HepG2 (cell line): Measurements from ENCODE around the gene SECISBP2L. TPM values are rescaled to one million over a fixed set of nuclear protein-coding genes. Genes with fewer than 3 reads are reported as not detected.

Source experiments
- CBX5 ChIP-seq: sonication (generic); formaldehyde crosslinking; IDR thresholded peaks from 2 replicates; pipeline ENCODE4 v1.4.0; 2020; ENCODE audit warnings: missing genetic modification reagents, borderline replicate concordance
- CCAR2 ChIP-seq: fragments of 200-400 bp; formaldehyde crosslinking; optimal IDR thresholded peaks from 2 replicates; pipeline ENCODE3; 2018; ENCODE audit warnings: low read depth, mild to moderate bottlenecking, low read length, moderate library complexity
- CEBPB ChIP-seq: IDR thresholded peaks from 2 replicates; pipeline ENCODE4 v1.6.1; 2011; ENCODE audit warnings: low read depth, low read length, improper control_type of control experiment, borderline replicate concordance
- FOXK2 ChIP-seq: fragments of 450-650 bp; IDR thresholded peaks from 2 replicates; pipeline ENCODE4 v1.6.1; 2016
- FOXO1 ChIP-seq: sonication (generic); formaldehyde crosslinking; IDR thresholded peaks from 2 replicates; pipeline ENCODE4 v1.4.0; 2020; ENCODE audit warnings: missing genetic modification reagents
- HDAC1 ChIP-seq: sonication (generic); formaldehyde crosslinking; IDR thresholded peaks from 2 replicates; pipeline ENCODE4 v1.5.1; 2020; ENCODE audit warnings: mild to moderate bottlenecking, missing genetic modification reagents
- KDM6A ChIP-seq: IDR thresholded peaks from 2 replicates; pipeline ENCODE4 v1.6.1; 2016; ENCODE audit warnings: low read depth
- NAIF1 ChIP-seq: sonication (generic); formaldehyde crosslinking; IDR thresholded peaks from 2 replicates; pipeline ENCODE4 v1.5.0; 2020; ENCODE audit warnings: mild to moderate bottlenecking, missing genetic modification reagents, borderline replicate concordance
- NBN ChIP-seq: fragments of 450-650 bp; conservative IDR thresholded peaks from 2 replicates; pipeline ENCODE4 v1.6.1; 2017
- NR3C1 ChIP-seq: sonication (generic); formaldehyde crosslinking; IDR thresholded peaks from 2 replicates; pipeline ENCODE4 v1.4.0; 2020; ENCODE audit warnings: missing genetic modification reagents
- PATZ1 ChIP-seq: sonication (generic); formaldehyde crosslinking; IDR thresholded peaks from 2 replicates; pipeline ENCODE4 v1.4.0; 2020; ENCODE audit warnings: missing genetic modification reagents
- RARA ChIP-seq: IDR thresholded peaks from 2 replicates; pipeline ENCODE4 v1.6.1; 2016; ENCODE audit warnings: missing genetic modification reagents, missing compliant biosample characterization
- SIN3B ChIP-seq: fragments of 150-350 bp; IDR thresholded peaks from 2 replicates; pipeline ENCODE4 v1.6.1; 2014; ENCODE audit warnings: low read length
- SMYD3 ChIP-seq: sonication (generic); formaldehyde crosslinking; IDR thresholded peaks from 2 replicates; pipeline ENCODE4 v1.8.1; 2023; ENCODE audit warnings: mild to moderate bottlenecking, missing genetic modification reagents
- TAF15 ChIP-seq: fragments of 200-400 bp; formaldehyde crosslinking; IDR thresholded peaks from one replicate; pipeline ENCODE4 v1.6.1; 2018; ENCODE audit warnings: mild to moderate bottlenecking, low read depth, low read length; ENCODE audit not compliant: poor library complexity, severe bottlenecking
- XRCC5 ChIP-seq: fragments of 200-400 bp; formaldehyde crosslinking; optimal IDR thresholded peaks from 2 replicates; pipeline ENCODE3; 2017; ENCODE audit warnings: mild to moderate bottlenecking, low read length
- ZNF609 ChIP-seq: sonication (generic); formaldehyde crosslinking; IDR thresholded peaks from 2 replicates; pipeline ENCODE4 v1.4.0; 2020; ENCODE audit warnings: mild to moderate bottlenecking, missing genetic modification reagents, borderline replicate concordance
- ZNF644 ChIP-seq: IDR thresholded peaks from 2 replicates; pipeline ENCODE4 v1.6.1; 2016; ENCODE audit warnings: low read depth
- polyA plus RNA-seq, 8 experiments: library from polyadenylated mRNA; depleted of rRNA in 3 of 8; stranded (reverse) in 7 of 8; unstranded in 1 of 8; fragments of >200 nt; fragmentation: Illumina TruSeq in 4 of 8; extraction: Trizol in 4 of 8; gene quantifications; 2 replicates each; pipeline versions ENCODE4 v1.2.1 to v1.2.3, GENCODE V29; 2011 to 2016; ENCODE audit warnings: low read depth in 4 of 8, missing spikeins in 1 of 8, mixed read lengths in 1 of 8; ENCODE audit not compliant: insufficient read depth in 1 of 8
- total RNA-seq, 5 experiments: library from RNA; depleted of rRNA; stranded (reverse); fragments of >200 nt; fragmentation: Illumina TruSeq; extraction: Trizol; gene quantifications; 2 replicates each; pipeline ENCODE4 v1.2.3, GENCODE V29; 2016; ENCODE audit warnings: low read depth in 1 of 5
- TF ChIP-seq, protein P1 (sequence below): sonication (generic); formaldehyde crosslinking; IDR thresholded peaks from 2 replicates; pipeline ENCODE4 v1.5.1; 2020; ENCODE audit warnings: mild to moderate bottlenecking, missing genetic modification reagents, borderline replicate concordance

The SECISBP2L gene
- total and polyA plus RNA-seq, 2 of the 13 experiments (the other 11 are each of a cell fraction or from before 2014, with no cell fraction given) = 13.9 to 15.6 TPM

GRCh38 chr15:49035825-49036224 is 10.4 kb downstream of the SECISBP2L start (continued):
- TF ChIP-seq, protein P1, sequence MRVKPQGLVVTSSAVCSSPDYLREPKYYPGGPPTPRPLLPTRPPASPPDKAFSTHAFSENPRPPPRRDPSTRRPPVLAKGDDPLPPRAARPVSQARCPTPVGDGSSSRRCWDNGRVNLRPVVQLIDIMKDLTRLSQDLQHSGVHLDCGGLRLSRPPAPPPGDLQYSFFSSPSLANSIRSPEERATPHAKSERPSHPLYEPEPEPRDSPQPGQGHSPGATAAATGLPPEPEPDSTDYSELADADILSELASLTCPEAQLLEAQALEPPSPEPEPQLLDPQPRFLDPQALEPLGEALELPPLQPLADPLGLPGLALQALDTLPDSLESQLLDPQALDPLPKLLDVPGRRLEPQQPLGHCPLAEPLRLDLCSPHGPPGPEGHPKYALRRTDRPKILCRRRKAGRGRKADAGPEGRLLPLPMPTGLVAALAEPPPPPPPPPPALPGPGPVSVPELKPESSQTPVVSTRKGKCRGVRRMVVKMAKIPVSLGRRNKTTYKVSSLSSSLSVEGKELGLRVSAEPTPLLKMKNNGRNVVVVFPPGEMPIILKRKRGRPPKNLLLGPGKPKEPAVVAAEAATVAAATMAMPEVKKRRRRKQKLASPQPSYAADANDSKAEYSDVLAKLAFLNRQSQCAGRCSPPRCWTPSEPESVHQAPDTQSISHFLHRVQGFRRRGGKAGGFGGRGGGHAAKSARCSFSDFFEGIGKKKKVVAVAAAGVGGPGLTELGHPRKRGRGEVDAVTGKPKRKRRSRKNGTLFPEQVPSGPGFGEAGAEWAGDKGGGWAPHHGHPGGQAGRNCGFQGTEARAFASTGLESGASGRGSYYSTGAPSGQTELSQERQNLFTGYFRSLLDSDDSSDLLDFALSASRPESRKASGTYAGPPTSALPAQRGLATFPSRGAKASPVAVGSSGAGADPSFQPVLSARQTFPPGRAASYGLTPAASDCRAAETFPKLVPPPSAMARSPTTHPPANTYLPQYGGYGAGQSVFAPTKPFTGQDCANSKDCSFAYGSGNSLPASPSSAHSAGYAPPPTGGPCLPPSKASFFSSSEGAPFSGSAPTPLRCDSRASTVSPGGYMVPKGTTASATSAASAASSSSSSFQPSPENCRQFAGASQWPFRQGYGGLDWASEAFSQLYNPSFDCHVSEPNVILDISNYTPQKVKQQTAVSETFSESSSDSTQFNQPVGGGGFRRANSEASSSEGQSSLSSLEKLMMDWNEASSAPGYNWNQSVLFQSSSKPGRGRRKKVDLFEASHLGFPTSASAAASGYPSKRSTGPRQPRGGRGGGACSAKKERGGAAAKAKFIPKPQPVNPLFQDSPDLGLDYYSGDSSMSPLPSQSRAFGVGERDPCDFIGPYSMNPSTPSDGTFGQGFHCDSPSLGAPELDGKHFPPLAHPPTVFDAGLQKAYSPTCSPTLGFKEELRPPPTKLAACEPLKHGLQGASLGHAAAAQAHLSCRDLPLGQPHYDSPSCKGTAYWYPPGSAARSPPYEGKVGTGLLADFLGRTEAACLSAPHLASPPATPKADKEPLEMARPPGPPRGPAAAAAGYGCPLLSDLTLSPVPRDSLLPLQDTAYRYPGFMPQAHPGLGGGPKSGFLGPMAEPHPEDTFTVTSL (CRISPR knock-in tag) = peak; percentile 69; the same call in 1 of the 2 replicates
- 0 out of 2 replicates have a peak, but pooled peaks have one; percentile 29 for TF ChIP-seq SMYD3 (CRISPR knock-in tag)
- TF ChIP-seq XRCC5 = no peak
- TF ChIP-seq CBX5 (CRISPR knock-in tag) = no peak
- TF ChIP-seq RARA (CRISPR knock-in tag) = no peak
- no peak for TF ChIP-seq NR3C1 (CRISPR knock-in tag)
- TF ChIP-seq HDAC1 (CRISPR knock-in tag) = 0 out of 2 replicates have a peak, but pooled peaks have one; percentile 19
- TF ChIP-seq CCAR2 = no peak
- no peak for TF ChIP-seq ZNF609
- 0 out of 2 replicates have a peak, but pooled peaks have one; percentile 20 for TF ChIP-seq PATZ1 (CRISPR knock-in tag)
- TF ChIP-seq SIN3B = no peak
- no peak for TF ChIP-seq NBN
- no peak for TF ChIP-seq TAF15
- TF ChIP-seq KDM6A (CRISPR knock-in tag) = 0 out of 2 replicates have a peak, but pooled peaks have one; percentile 20
- TF ChIP-seq CEBPB = peak; percentile 55; the same call in 1 of the 2 replicates
- 0 out of 2 replicates have a peak, but pooled peaks have one; percentile 40 for TF ChIP-seq FOXK2
- no peak for TF ChIP-seq NAIF1 (CRISPR knock-in tag)
- TF ChIP-seq FOXO1 (CRISPR knock-in tag) = peak; percentile 22; the same call in 1 of the 2 replicates
- TF ChIP-seq ZNF644 (CRISPR knock-in tag) = peak; percentile 66; the same call in 1 of the 2 replicates
